WTC11 (cell line): ENCODE measurements around the gene VSTM2L. TPM values are rescaled to one million over a fixed set of nuclear protein-coding genes. Genes with fewer than 3 reads are reported as not detected.

Experiments used
- ATAC-seq: fragments of 200-7000 bp; cut with Tn5 transposase; 2 replicates; pipeline ENCODE4 v1.10.0; 2021; ENCODE audit warnings: mild to moderate bottlenecking, moderate library complexity
- CTCF ChIA-PET: fragments of 300-600 bp; sonication (Branson Sonifier 250); formaldehyde crosslinking; loops from one replicate; lab custom pipeline; 2021; ENCODE audit warnings: antibody characterized with exemption; lab: Charles Lee
- POLR2A ChIA-PET: fragments of 350-600 bp; sonication (Branson Sonifier 250); formaldehyde crosslinking; loops from one replicate; lab custom pipeline; 2021; ENCODE audit warnings: antibody characterized with exemption; lab: Charles Lee
- DNase-seq: peaks from one replicate; pipeline ENCODE4 v3.0.0; 2021; ENCODE audit warnings: low spot score
- H3K27ac Mint-ChIP-seq: 2 replicates; pipeline ENCODE4 v1.8.0; 2021; ENCODE audit warnings: mixed read lengths
- H3K27me3 Mint-ChIP-seq: 2 replicates; pipeline ENCODE4 v1.8.0; 2021; ENCODE audit warnings: low read depth, mild to moderate bottlenecking, moderate library complexity, mixed read lengths
- H3K36me3 Mint-ChIP-seq: 2 replicates; pipeline ENCODE4 v1.8.0; 2021; ENCODE audit warnings: mixed read lengths
- H3K4me1 Mint-ChIP-seq: 2 replicates; pipeline ENCODE4 v1.8.0; 2022; ENCODE audit warnings: mixed read lengths
- H3K4me3 Mint-ChIP-seq: 2 replicates; pipeline ENCODE4 v1.8.0; 2021; ENCODE audit warnings: mild to moderate bottlenecking, moderate library complexity, mixed read lengths
- H3K9me3 Mint-ChIP-seq: 2 replicates; pipeline ENCODE4 v1.8.0; 2021; ENCODE audit warnings: mixed read lengths
- ARID4B ChIP-seq: sonication (generic); formaldehyde crosslinking; IDR thresholded peaks from 2 replicates; pipeline ENCODE4 v1.8.0; 2023; ENCODE audit warnings: missing genetic modification reagents, mild to moderate bottlenecking, borderline replicate concordance
- CBFB ChIP-seq: sonication (generic); formaldehyde crosslinking; IDR thresholded peaks from 2 replicates; pipeline ENCODE4 v1.8.1; 2022; ENCODE audit warnings: mild to moderate bottlenecking, low read depth, missing genetic modification reagents
- CREM ChIP-seq: sonication (generic); formaldehyde crosslinking; IDR thresholded peaks from 2 replicates; pipeline ENCODE4 v1.8.1; 2022; ENCODE audit warnings: mild to moderate bottlenecking, missing genetic modification reagents, moderate library complexity
- EMX1 ChIP-seq: fragments of 250-450 bp; sonication (Bioruptor Pico); IDR thresholded peaks from 2 replicates; pipeline ENCODE4 v1.8.0; 2021; ENCODE audit warnings: mild to moderate bottlenecking
- ETV6 ChIP-seq: sonication (generic); formaldehyde crosslinking; IDR thresholded peaks from 2 replicates; pipeline ENCODE4 v1.8.1; 2022; ENCODE audit warnings: mild to moderate bottlenecking, missing genetic modification reagents
- GABPB1 ChIP-seq: sonication (generic); formaldehyde crosslinking; IDR thresholded peaks from 2 replicates; pipeline ENCODE4 v1.8.1; 2023; ENCODE audit warnings: mild to moderate bottlenecking, missing genetic modification reagents
- JUN ChIP-seq: sonication (generic); formaldehyde crosslinking; IDR thresholded peaks from 2 replicates; pipeline ENCODE4 v1.8.0; 2023; ENCODE audit warnings: mild to moderate bottlenecking, missing genetic modification reagents
- PRRX2 ChIP-seq: fragments of 250-450 bp; sonication (Bioruptor Pico); IDR thresholded peaks from 2 replicates; pipeline ENCODE4 v1.8.0; 2021; ENCODE audit warnings: mild to moderate bottlenecking
- ZNF138 ChIP-seq: sonication (generic); formaldehyde crosslinking; conservative IDR thresholded peaks from 2 replicates; pipeline ENCODE4 v1.8.1; 2022; ENCODE audit warnings: mild to moderate bottlenecking, moderate library complexity, missing genetic modification reagents
- ZNF232 ChIP-seq: sonication (generic); formaldehyde crosslinking; IDR thresholded peaks from 2 replicates; pipeline ENCODE4 v1.8.0; 2022; ENCODE audit warnings: mild to moderate bottlenecking, missing genetic modification reagents
- ZNF263 ChIP-seq: sonication (generic); formaldehyde crosslinking; IDR thresholded peaks from 2 replicates; pipeline ENCODE4 v1.8.1; 2022; ENCODE audit warnings: low read depth, mild to moderate bottlenecking, moderate library complexity, missing genetic modification reagents
- ZNF281 ChIP-seq: sonication (generic); formaldehyde crosslinking; IDR thresholded peaks from 2 replicates; pipeline ENCODE4 v1.8.0; 2023; ENCODE audit warnings: mild to moderate bottlenecking, missing genetic modification reagents
- ZNF317 ChIP-seq: sonication (generic); formaldehyde crosslinking; IDR thresholded peaks from 2 replicates; pipeline ENCODE4 v1.8.1; 2023; ENCODE audit warnings: low read depth, mild to moderate bottlenecking, moderate library complexity, missing genetic modification reagents, borderline replicate concordance
- ZNF512 ChIP-seq: sonication (generic); formaldehyde crosslinking; IDR thresholded peaks from 2 replicates; pipeline ENCODE4 v1.8.1; 2022; ENCODE audit warnings: missing genetic modification reagents, borderline replicate concordance
- total RNA-seq: library from RNA; stranded (reverse); gene quantifications from 3 replicates; pipeline ENCODE4 v1.2.3, GENCODE V29; 2021
- TF ChIP-seq, protein P1 (sequence below): sonication (generic); formaldehyde crosslinking; conservative IDR thresholded peaks from 2 replicates; pipeline ENCODE4 v1.8.1; 2023; ENCODE audit warnings: mild to moderate bottlenecking, low read depth, missing genetic modification reagents, moderate library complexity
- TF ChIP-seq, protein P2 (sequence below): sonication (generic); formaldehyde crosslinking; IDR thresholded peaks from 2 replicates; pipeline ENCODE4 v1.8.1; 2023; ENCODE audit warnings: mild to moderate bottlenecking, missing genetic modification reagents, moderate library complexity

Gene VSTM2L
- total RNA-seq, 1 experiment from 2014 or later, result 1.9 TPM

DNA sequence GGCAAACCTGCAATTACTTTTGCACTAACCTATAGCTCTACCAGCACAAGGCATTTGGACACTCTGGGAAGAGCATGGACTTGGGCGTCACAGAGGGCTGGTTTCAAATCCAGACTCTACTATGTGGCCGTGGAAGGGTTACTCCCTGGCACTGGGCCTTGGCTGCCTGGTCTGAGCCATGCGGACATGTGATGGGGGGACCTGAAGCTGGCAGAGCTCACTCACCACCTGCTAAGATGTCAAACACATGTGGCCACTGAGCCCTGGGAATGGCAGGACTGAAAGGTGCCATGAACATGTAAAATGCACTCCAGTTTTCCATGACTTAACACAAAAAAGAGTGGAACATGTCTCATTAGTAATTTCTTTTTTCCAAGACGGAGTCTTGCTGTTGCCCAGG lies 23.7 kb downstream of the VSTM2L start:
- TF ChIP-seq ARID4B, result no peak
- TF ChIP-seq, protein P1, sequence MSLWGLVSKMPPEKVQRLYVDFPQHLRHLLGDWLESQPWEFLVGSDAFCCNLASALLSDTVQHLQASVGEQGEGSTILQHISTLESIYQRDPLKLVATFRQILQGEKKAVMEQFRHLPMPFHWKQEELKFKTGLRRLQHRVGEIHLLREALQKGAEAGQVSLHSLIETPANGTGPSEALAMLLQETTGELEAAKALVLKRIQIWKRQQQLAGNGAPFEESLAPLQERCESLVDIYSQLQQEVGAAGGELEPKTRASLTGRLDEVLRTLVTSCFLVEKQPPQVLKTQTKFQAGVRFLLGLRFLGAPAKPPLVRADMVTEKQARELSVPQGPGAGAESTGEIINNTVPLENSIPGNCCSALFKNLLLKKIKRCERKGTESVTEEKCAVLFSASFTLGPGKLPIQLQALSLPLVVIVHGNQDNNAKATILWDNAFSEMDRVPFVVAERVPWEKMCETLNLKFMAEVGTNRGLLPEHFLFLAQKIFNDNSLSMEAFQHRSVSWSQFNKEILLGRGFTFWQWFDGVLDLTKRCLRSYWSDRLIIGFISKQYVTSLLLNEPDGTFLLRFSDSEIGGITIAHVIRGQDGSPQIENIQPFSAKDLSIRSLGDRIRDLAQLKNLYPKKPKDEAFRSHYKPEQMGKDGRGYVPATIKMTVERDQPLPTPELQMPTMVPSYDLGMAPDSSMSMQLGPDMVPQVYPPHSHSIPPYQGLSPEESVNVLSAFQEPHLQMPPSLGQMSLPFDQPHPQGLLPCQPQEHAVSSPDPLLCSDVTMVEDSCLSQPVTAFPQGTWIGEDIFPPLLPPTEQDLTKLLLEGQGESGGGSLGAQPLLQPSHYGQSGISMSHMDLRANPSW, result no peak
- Mint-ChIP-seq H3K9me3 (no peaks in the 10 kb centered on the region), H3K27me3 (no peaks in the 10 kb centered on the region; the same call in 1 of the 2 replicates), H3K36me3 (no peaks in the 10 kb centered on the region), H3K27ac (no peak overlapping the region), H3K4me1 (peaks cover 27% of the 10 kb centered on the region), H3K4me3 (no peak overlapping the region)
- ChIA-PET POLR2A (no interaction called here), CTCF (interaction anchor here (0.5 to 2.1 kb wide), 3 partner anchors 17 to 295 kb away, joined by 3 to 10 read pairs (median 3); no protein-coding TSS in a partner anchor)
- DNase-seq, result no peak
- ATAC-seq, result no peak

- Mint-ChIP-seq H3K4me3 (no peak overlapping the region), H3K27me3 (no peaks in the 10 kb centered on the region; the same call in 1 of the 2 replicates), H3K9me3 (no peaks in the 10 kb centered on the region), H3K4me1 (peaks cover 28% of the 10 kb centered on the region), H3K36me3 (no peaks in the 10 kb centered on the region), H3K27ac (no peak overlapping the region)
- DNase-seq (no peak), ATAC-seq (no peak)
- ChIA-PET CTCF (no interaction called here), POLR2A (no interaction called here)
- no peak for TF ChIP-seq GABPB1
- TF ChIP-seq ZNF232 (CRISPR knock-in tag), result no peak
- no peak for TF ChIP-seq PRRX2
- no peak for TF ChIP-seq EMX1 (CRISPR knock-in tag)
- TF ChIP-seq ZNF512, result no peak
Observed at GRCh38 chr20:37927410-37928095, 24.6 kb downstream of the VSTM2L start.

DNA sequence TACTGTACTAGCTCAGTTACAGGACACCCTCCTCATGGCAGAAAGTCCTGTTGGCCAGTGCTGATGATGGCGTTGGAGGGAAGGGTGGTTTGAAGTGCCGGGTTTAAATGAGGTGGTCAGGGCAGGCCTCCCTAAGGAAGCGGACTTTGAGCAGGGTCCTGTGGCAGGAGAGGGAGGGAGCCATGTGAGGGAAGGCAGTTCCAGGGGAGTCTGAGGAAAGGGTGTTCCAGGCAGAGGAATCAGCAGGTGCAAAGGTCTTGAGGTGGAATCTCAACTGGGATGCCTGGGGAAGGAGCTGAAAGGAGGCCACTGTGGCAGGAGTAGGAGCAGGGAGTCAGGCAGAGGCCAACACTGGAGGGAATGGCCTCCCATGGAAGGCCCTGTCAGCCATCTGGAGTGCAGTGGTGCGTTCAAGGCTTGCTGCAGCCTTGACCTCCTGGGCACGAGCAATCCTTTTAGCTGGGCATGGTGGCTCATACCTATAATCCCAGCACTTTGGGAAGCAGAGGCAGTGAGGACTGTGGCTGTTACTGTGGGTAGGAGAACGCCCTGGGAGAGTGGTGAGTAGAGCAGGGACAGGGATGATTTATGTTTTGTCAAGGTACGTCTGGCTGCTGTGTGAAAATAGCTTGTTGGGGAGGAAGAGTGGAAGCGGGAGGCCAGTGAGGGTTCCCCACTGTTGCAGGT lies 26.2 kb downstream of the VSTM2L start:
- CTCF ChIA-PET, result interaction anchor here (1.3 to 2.2 kb wide), 3 partner anchors 13 to 365 kb away, joined by 3 to 8 read pairs (median 7); no protein-coding TSS in a partner anchor
- ATAC-seq (no peak), DNase-seq (no peak)
- Mint-ChIP-seq H3K4me1 (peaks cover 40% of the 10 kb centered on the region), H3K27ac (no peak overlapping the region), H3K9me3 (no peaks in the 10 kb centered on the region), H3K36me3 (no peaks in the 10 kb centered on the region), H3K27me3 (no peaks in the 10 kb centered on the region; the same call in 1 of the 2 replicates), H3K4me3 (no peak overlapping the region)
- POLR2A ChIA-PET, result no interaction called here
- TF ChIP-seq ZNF138 (CRISPR knock-in tag), result no peak
- no peak for TF ChIP-seq EMX1 (CRISPR knock-in tag)
- no peak for TF ChIP-seq JUN (CRISPR knock-in tag)
- TF ChIP-seq ETV6 (CRISPR knock-in tag), result no peak
- TF ChIP-seq ZNF263 (CRISPR knock-in tag), result no peak
- TF ChIP-seq ZNF317 (CRISPR knock-in tag), result no peak
- TF ChIP-seq, protein P2, sequence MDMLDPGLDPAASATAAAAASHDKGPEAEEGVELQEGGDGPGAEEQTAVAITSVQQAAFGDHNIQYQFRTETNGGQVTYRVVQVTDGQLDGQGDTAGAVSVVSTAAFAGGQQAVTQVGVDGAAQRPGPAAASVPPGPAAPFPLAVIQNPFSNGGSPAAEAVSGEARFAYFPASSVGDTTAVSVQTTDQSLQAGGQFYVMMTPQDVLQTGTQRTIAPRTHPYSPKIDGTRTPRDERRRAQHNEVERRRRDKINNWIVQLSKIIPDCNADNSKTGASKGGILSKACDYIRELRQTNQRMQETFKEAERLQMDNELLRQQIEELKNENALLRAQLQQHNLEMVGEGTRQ, result no peak
- TF ChIP-seq ZNF281 (CRISPR knock-in tag), result no peak
- no peak for TF ChIP-seq CBFB (CRISPR knock-in tag)
- TF ChIP-seq CREM, result no peak
